ENCODE data around the gene GPBP1.
"Not testable (repeated sequence)": the region's sequence is repeated elsewhere in the genome, so short reads cannot be mapped to it uniquely, and the experiment has no call there.

GPBP1 gene

GRCh38 chr5:57177479-57178156, 3.8 kb downstream of the GPBP1 start:
- DNase-seq (ENCODE audit: low read depth), result no peak

DNA sequence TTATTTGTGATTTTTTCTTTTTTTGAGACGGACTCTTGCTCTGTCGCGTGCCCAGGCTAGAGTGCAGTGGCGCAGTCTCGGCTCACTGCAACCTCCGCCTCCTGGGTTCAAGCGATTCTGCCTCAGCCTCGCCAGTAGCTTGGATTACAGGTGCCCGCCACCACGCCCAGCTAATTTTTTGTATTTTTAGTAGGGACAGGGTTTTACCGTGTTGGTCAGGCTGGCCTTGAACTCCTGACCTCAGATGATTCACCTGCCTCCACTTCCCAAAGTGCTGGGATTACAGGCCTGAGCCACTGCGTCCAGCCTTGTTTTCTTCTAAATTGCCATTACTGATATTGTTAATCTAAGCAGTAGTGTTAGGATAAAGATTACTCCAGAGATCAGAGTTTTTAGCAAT, 4.4 kb downstream of the GPBP1 start:
- not testable (repeated sequence) for DNase-seq (ENCODE audit: low read depth)

GRCh38 chr5:57179262-57180200, 5.7 kb downstream of the GPBP1 start:
- no peak for DNase-seq (ENCODE audit: low read depth)

DNA sequence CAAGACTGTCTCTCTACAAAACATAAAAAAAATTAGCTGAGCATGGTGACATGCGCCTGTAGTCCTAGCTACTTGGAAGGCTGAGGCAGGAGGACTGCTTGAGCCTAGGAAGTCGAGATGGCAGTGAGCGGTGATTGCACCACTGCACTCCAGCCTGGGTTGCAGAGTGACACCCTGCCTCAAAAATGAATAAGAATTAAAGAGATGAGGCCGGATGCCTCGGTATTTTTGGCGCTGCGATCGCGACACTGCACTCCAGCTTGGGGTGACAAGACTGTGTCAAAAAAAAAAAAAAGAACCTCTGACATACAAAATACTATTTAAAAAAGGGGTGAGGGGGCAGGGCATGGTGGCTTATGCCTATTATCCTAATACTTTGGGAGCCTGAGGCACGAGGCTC, 7.3 kb downstream of the GPBP1 start:
- DNase-seq (ENCODE audit: low read depth), result no peak

DNA sequence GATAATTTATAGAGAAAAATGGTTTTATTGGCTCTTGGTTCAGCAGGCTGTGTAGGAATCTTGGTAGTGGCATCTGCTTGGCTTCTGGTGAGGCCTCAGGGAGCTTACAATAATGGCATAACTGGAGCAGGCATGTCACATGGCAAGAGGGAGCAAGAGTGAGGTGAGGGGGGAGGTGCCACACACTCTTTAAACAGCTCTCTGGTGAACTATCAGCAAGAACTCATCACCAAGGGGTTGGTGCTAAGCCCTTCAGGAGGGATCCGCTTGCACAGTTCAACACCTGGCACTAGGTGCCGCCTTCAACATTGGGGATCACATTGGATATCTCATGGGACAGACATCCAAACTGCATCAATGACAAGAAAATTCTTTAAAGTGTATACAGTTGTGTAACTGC, 10.5 kb downstream of the GPBP1 start:
- DNase-seq (ENCODE audit: low read depth), result no peak

DNA sequence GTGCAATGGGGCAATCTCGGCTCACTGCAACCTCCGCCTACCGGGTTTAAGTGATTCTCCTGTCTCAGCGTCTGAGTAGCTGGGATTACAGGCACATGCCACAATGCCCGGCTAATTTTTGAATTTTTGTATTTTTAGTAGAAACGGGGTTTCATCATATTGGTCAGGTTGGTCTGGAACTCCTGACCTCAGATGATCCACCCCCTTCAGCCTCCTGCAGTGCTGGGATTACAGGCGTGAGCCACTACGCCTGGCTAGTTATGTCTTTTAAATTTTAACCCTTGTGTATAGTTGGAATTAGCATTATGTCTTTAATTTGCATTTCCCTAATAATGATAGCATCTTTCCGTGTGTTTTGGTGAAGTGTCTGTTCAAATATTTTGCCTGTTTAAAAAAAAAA, 11.5 kb downstream of the GPBP1 start:
- no peak for DNase-seq (ENCODE audit: low read depth)

DNA sequence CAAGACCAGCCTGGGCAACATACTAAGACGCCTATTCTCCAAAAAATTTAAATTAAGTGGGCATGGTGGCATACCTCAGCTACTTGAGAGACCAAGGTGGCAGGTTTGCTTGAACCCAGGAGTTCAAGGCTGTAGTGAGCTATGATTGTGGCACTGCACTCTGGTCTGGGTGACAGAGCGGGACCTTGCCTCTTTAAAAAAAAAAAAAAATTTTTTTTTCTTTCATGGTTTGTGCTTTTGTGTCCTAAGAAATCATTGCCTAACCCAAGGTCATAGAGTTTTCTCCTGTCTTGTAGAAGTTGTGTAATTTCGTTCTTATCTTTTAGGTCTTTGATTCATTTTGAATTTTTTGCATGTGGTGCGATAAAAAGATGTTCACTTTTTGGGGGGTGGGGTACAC, 12.3 kb downstream of the GPBP1 start:
- DNase-seq (ENCODE audit: low read depth), result no peak

GRCh38 chr5:57187977-57188376, 14.1 kb downstream of the GPBP1 start:
- not testable (repeated sequence) for DNase-seq (ENCODE audit: low read depth)

GRCh38 chr5:57189515-57189914, 15.7 kb downstream of the GPBP1 start:
- no peak for DNase-seq (ENCODE audit: low read depth)

- DNase-seq (ENCODE audit: low read depth), result no peak
Measured at GRCh38 chr5:57190593-57190992, 16.7 kb downstream of the GPBP1 start.

- no peak for DNase-seq (ENCODE audit: low read depth)
Measured at GRCh38 chr5:57191163-57191562, 17.3 kb downstream of the GPBP1 start.

GRCh38 chr5:57191986-57192385, 18.1 kb downstream of the GPBP1 start:
- DNase-seq (ENCODE audit: low read depth), result no peak

- DNase-seq (ENCODE audit: low read depth), result not testable (repeated sequence)
Measured at GRCh38 chr5:57192832-57193231, 19.0 kb downstream of the GPBP1 start.

DNA sequence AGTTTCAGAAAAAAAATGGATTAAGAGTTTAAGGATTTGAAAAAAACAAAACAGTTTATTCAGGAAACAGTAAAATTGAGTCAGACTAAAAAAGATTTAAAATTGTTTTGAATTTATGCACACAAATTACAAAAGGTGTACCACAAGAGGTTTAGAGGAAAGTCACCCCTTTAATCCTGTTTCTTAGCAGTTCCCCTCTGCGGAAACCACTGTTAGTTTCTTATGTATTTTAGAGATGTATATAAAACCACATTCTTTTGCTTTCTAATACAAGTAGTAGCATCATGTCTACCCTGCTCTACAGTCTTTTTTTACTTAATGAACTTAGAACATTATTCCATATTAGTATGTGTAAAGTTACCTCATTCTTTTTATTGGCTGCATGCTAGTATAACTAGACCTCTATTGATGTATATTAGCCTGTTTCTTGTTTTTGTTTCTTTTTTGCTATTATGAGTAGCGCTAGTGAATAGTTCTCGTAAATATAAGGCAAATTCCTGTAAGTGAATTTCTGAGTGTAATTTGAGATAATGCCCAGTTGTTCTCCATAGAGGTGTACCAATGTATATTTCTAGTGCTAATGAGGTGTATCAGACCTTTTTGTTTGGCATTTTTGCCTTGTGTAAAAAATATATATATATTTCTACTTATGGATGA, 20.0 kb downstream of the GPBP1 start:
- no peak for DNase-seq (ENCODE audit: low read depth)

GRCh38 chr5:57194653-57195052, 20.8 kb downstream of the GPBP1 start:
- DNase-seq (ENCODE audit: low read depth), result no peak

DNA sequence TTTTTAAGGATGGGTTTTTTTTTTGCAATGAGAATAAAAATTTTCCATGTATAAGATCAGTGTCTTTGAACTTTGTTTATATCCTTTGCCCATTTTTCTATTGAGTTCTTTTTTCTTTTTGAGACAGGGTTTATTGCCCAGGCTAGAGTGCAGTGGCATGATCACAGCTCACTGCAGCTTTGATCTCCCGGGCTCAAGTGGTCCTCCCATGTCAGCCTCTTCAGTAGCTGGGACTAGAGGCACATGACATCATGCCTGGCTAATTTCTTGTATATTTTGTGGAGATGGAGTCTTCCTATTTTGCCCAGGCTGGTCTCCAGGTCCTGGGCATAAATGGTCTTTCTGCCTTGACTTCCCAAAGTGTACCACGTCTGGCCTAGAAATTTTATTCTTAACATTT, 21.2 kb downstream of the GPBP1 start:
- no peak for DNase-seq (ENCODE audit: low read depth)

DNA sequence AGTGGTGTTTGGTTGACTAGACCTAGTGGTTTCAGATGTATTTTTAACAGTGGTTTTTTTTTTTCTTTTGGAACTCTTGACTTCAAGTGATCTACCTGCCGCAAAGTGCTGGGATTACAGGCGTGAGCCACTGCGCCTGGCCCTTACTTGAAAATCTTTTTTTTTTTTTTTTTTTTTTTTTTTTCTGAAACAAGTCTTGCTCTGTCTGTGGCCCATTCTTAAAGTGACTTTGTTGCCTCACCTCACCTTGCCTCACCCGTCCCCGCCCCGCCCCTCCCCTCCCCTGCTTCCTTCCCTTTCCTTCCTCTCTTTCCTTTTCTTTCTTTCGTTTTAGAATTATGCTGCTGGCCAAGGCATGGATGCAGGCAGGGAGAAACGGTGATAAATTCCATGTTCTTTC, 26.0 kb downstream of the GPBP1 start:
- no peak for DNase-seq (ENCODE audit: low read depth)

GRCh38 chr5:57202811-57203210, 29.0 kb downstream of the GPBP1 start:
- DNase-seq (ENCODE audit: low read depth), result no peak

DNA sequence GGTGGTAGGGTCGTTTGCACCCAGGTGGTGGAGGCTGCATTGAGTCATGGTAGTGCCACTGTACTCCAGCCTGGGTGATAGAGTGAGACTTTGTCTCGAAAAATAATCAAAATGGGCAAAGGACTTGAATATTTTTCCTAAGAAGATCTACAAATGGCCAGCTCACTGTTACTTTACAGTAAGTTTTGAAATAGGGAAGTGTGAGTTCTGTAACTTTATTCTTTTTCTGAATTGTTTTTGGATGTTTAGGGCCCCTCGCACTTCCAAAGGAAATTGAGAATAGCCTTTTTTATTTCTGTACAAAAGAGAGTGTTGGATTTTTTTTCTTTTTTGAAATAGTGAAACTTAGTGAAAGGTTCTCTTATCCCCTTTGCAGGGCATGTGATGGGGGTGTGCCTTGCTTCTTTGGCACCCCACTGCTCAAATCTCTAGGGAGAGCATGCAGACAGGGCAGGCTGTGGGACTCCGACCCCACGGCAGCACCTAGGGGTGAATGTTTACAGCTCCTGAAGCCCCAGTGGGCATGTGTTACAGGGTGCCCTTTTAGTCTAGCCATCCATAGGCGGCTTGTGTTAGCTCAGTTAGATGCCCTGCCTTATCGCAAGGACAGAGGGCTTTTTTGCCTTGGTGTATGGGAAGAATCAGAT, 33.3 kb downstream of the GPBP1 start:
- no peak for DNase-seq (ENCODE audit: low read depth)

- no peak for DNase-seq (ENCODE audit: low read depth)
Measured at GRCh38 chr5:57207681-57208080, 33.8 kb downstream of the GPBP1 start.

DNA sequence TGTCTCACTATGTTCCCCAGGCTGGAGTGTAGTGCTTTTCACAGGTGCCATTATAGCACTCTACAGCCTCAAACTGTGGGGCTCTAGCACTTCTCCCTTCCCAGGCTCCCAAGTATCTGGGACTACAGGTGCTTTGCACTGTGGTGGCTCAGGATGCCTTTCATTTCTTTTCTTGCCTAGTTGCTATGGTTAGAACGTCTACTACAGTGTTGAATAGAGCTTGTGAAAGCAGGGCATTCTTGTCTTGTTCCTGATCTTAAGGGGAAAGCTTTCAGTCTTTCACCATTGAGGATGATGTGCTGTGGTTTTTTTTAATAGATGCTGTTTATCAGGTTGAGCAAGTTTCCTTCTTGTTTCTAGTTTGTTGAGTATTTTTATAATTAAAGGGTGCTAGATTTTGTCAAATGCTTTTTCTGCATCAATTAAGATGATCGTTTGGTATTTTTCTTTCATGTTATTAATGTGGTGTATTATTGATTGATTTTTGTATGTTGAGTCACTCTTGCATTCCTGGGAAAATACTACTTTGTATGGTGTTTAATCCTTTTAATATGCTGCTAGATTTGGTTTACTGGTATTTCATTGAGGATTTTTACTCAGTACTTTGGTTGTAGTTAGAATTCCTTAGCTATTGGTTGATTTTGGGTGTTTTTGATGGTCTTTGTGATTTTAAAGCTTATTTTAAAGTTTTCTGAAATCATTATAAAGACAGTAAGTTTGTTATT, 35.6 kb downstream of the GPBP1 start:
- no peak for DNase-seq (ENCODE audit: low read depth)

DNA sequence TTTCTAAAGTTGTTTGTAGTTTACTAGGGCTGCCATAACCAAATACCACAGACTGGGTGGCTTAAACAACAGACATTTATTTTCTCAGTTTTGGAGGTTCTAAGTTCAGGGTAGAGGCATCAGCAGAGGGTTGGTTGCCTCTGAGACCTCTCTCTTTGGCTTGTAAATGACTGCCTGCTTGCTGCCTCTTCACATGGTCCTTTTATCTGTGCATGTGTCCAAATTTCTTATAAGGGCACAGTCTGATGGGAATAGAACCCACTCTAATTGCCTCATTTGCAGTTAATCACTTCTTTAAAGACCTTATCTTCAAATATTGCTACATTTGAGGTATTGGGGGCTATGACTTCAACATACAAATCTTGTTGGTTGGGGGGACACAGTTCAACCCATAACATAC, 36.8 kb downstream of the GPBP1 start:
- no peak for DNase-seq (ENCODE audit: low read depth)
